HG03432 (cell line): ENCODE results near the gene AFAP1.
A peak's percentile ranks its signal among the peaks of the same experiment; 100 is the strongest.

Experiments
- ATAC-seq: cut with Tn5 transposase; IDR thresholded peaks from one replicate; pipeline ENCODE4 v1.9.1; 2021; ENCODE audit warnings: mild to moderate bottlenecking, moderate library complexity; ENCODE audit not compliant: unreplicated experiment

The AFAP1 gene

DNA sequence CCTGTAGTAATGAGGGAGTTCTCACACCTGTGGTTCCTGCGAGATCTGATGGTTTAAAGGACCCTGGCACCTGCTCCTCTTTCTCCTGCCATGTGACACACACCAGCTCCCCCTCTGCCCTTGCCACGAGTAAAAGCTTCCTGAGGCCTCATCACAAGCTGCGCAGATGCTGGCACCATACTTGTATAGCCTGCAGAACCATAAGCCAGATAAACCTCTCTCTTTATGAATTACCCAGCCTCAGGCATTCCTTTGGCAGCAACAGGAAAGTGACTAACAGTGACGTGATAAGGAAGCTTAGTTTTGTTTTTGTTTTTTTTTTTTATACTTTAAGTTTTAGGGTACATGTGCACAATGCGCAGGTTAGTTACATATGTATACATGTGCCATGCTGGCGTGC lies 130.9 kb downstream of the AFAP1 start:
- no peak for ATAC-seq

DNA sequence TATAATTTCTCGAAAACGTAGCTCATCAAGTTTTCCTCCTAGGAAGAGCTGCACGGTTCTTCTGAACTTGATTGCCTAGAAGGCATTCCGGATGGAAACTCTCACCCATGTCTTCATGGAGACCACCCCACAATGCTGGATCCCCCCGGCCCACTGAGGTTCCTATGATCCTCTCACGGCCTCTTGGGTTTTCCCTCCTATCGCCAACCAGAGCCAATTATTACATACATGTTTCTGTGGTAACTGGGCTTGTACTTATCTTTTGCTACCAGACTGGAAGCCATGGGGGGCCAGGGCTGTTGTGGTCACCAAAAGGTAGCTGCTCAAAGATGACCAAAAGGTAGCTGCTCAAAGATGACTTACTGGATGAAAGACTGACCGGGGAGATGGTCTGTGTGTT lies 131.5 kb downstream of the AFAP1 start:
- ATAC-seq, result no peak

DNA sequence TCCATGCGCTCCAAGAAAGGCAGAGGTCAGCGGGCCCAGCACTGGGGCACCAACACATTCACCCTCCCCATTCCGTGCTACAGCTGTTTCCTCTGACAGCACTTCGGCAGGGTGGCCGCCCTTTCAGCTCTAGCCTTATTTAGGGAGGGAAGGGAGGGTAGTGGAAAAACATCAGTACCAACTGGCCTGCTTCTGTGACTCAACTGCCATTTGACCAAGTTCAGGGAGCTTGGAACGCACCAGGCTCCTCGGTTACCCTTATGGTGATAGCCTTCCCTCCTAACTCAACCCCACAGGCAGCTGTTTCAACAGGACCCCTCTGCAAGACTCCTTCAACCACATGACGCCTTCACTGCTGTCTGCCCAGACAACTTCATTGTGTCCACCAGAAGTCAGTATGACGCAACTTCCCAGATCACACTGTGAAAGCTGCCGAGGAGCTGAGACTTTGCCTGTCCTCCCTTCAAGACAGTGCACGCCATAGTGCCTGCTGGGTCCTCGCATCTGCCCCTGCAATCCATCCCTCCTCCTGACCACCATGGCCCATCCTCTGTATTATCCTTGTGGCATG lies 132.2 kb downstream of the AFAP1 start:
- ATAC-seq, result no peak

DNA sequence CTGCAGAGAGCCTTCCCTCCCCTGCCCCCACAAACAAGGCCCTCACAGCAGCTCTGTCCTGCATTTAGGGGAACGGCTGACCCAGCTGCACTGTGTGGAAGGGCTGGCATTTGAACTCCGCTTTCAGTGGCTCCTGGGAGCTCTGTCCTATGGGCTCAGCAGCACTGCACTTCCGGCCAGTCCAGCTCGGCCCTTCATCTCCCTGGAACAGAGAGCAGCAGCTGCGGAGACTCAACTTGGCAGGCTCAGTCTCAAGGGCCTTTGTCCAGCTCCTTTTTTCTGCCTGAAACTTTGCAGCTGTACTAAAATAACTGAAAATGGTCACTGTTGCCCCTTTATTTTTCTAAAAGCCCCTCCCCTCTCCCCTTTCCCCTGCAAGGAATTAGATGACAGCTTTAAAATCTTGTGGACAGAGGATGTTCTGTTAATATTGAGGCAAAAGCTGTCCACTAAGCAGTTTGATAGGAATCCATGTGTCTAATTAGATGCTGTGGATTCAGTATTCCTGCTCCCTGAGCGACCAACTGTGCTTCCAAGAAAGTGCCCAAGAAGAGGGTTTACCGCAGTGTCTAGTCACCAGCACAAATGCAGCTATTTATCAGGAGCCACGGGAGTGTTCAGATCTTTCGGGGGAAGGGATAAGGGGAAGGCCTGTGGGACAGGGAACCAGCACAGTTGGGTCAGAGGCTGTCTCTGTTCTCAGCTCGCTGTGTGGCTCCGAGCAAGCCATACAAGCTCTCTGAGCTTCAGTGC lies 133.1 kb downstream of the AFAP1 start:
- ATAC-seq, result no peak

DNA sequence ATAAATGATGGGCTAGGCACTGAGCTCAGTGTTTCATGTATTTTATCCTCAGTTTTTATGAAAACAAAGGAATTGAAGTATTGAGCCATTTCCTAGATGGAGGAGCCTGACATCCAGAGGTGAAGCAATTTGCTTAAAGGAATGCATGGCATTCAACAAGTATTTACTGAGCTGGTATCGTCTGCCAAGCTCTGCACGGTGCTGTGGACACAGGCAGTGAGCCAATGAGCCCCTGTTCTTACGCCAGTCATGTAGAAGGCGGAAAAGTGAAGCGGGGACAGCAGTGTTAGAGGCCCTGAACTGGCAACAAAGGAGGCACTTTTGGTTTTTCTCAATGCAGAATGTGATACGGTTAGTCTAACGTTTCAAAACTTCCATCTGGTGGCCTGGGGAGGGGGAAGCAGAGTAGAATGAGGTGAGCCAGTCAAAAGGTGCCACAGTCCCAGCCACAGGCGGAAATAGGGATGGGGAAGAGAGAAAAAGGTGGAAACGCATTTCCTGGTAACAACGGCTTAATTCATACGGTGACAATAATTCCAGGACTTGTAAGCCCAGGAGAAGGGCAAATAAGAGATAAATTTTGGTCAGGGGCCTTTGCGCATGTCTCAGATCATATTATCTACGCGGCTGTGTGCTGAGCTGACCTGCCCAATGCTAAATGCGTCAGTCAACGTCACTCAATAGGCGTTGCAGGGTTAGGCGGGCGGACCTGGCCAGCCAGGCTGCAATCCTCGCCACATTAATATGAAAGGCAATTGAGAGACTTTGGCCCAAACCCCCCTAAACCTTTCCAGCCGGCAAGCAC lies 133.9 kb downstream of the AFAP1 start:
- no peak for ATAC-seq

DNA sequence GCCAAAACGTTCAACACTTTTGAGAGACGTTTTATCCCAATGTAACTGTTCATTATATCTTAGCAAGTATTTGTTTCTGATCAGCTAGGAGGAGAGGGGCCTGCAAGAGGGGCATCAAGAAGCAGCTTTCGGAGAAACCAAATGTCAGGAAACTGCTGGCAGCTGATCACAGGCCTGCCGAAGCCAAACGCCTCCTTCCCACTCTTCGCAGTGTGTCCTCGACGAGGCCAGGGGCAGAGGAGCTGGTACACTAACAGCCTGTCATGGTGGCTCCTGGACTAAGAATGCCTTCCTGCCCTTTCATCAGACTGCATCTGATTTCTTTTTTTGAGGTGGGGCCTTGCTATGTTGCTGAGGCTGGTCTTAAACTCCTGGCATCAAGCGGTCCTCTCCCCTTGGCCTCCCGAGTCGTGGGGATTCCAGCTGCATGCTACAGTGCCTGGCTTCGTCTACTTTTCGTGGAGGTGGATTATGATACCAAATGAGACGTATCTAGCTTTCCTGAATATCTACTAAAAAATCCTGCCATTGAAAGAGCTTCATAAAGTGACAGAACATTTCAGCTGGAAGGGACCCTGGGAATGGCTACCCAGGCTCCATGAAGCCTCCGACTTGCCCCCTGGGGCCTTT lies 134.8 kb downstream of the AFAP1 start:
- ATAC-seq, result no peak

DNA sequence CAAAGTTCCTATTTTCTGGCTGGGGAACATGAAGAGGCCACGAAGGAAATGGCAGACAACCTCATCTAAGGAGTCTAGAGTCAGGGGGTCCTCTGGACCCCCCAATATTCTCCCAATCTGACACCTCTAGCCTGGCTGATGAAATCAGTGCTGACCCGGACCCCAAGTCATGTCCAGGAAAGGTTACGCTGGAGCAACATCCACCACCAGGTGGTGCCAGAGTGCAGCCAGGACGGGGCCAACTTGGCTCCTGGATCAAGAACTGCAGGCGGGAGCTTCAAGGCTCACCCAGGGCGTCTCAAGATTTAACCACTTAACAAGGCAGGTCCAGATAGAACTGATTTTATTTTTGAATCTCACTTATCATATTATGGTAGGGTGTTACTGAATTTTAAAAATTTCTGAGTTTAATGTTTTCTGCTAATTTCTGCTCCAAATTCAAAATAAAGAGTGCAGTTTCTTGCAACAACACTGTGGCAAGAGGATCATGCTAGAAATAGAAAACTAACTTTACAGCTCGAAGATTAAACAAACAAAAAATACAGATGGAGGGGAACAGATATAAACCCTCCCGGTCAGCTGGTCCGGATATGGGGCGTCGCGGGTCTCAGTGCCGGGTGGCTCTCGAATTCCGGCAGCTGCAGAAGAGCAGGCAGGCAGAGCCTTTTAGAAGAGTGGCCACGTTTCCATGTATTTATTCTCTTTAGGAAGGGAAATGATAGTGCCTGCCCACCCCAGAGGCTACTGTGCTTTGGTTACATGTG lies 135.5 kb downstream of the AFAP1 start:
- ATAC-seq, result peak; percentile 46

DNA sequence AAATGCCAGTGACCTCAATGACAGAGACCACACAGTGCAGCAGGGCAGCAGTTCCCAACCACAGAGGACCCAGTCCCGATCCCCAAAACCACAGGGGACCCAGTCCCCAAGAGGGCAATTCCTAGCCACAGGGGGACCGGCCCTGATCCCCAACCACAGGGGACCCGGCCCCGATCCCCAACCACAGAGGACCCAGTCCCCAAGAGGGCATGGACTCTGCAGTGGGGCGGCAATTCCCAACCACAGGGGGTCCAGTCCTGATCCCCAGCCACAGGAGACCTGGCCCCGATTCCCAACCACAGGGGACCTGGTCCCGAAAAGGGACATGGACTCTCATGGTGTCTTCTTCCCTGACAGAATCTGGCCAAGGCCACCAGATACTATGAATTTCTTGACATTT lies 136.3 kb downstream of the AFAP1 start:
- ATAC-seq, result no peak

DNA sequence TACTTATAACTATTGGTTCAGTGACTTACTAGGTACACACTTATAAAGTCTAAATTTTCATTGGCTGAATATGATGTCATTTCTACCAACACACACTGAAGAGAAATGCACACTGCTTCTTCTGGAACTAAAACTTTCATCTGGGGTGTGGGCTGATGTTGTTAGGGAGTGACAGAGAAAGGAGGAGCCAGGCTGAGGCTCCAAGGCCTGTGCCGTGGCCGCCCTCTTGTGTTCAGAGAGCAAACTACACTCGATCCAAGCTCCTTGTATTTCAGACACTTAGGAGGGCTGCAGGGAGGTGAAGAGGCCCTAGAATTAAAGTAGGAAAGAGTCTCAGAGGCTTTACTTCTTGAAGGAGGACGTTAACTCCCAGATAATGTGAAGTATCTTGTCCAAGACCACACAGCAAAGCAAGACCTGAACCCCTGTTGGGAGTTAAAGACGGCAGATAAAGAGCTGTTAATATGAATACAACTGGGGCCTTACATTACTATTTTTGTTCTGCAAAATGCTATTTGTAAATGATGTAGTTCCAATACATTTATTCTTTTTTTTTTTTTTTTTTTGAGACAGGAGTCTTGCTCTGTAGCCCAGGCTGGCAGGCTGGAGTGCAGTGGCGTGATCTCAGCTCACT lies 137.5 kb downstream of the AFAP1 start:
- peak; percentile 76 for ATAC-seq

DNA sequence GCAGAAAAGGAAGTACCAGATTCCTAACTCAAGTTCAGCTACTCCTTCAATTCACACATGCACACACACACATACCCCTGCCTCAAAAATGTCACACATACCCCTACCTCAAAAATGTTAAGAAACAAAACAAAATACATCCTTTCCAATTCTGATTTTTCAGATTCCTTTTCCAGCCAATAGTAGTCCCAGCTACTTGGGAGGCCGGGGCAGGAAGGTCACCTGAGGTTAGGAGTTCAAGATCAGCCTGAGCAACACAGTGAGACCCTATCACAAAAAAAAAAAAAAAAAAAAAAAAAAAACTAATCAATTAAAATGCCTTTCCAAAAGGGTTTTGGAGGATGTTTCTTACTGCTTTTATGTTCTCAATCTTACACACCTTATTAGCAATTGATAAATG lies 138.0 kb downstream of the AFAP1 start:
- ATAC-seq, result no peak

DNA sequence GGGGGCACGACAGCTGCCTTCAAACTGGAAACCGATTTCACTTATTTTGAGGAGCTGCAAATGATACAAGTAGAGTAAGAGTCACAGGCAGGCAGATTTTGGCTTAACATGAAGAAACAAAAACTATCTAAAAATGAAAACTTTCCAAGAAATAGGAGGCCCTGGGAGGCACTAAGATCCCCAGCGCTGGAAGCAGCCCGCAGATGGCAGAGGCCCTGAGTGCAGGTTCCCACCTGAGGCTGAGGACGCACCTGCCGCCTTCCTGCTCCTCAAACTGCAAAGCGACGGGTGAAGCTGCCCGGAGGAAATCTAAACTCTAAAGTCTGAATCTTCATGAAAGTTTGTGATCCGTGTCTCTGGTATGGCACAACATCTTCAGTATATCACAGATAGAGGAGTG lies 138.7 kb downstream of the AFAP1 start:
- ATAC-seq, result no peak

DNA sequence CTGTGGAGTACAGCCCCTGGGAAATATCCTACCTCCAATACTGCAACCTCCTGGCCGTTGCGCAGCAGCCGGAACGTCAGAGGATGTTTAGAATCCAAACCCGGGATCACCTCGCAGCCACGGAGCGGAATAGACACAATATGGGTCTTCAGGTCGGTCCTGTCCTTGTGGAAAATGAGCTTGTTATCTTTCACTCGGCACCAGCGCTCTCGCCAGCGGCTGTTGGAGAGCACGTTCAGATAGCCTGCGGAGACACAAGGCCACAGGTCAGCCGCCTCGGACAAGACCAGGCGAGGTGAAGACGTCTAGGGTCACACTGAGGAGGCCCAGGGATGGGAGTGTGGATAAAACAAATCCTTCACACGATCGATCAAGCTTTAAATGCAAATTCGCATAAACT lies 139.3 kb downstream of the AFAP1 start:
- no peak for ATAC-seq

DNA sequence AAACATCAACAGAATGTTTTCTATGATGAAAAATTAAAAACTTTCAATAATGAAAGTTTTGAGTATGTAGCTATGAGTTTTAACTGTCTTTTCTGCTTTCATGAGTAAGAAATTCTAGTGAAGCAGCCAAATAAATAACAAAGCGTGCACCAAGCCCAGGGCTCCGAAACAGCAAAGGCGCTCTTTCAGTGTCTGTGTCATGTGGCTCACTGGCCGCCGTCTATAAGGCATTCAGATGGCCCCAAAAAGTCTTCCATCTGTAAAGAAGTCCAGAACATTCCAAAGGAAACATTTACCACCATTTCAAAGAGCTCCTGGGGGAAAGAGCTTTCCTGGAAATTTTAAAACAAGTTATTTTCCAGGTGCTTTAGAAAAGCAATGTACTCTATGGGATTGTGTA lies 139.9 kb downstream of the AFAP1 start:
- ATAC-seq, result no peak

DNA sequence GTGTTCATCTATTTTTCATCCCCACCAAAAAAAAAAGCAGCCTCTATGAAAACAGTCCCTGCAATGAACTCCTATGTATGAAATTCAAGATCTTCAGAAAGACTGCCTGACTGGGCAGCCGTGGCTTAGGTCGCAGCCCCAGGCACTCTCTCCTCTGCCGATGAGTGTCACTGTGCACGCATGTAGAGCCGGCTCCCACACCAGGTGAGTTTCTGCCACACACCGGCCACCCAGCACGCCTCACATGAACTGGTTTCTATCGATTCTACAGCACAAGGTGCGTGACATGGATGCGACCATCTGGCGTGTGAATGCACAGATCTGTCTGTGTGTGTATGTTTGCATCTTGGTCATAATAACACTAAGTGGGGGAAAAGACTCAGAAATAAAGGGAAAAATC lies 140.4 kb downstream of the AFAP1 start:
- no peak for ATAC-seq

DNA sequence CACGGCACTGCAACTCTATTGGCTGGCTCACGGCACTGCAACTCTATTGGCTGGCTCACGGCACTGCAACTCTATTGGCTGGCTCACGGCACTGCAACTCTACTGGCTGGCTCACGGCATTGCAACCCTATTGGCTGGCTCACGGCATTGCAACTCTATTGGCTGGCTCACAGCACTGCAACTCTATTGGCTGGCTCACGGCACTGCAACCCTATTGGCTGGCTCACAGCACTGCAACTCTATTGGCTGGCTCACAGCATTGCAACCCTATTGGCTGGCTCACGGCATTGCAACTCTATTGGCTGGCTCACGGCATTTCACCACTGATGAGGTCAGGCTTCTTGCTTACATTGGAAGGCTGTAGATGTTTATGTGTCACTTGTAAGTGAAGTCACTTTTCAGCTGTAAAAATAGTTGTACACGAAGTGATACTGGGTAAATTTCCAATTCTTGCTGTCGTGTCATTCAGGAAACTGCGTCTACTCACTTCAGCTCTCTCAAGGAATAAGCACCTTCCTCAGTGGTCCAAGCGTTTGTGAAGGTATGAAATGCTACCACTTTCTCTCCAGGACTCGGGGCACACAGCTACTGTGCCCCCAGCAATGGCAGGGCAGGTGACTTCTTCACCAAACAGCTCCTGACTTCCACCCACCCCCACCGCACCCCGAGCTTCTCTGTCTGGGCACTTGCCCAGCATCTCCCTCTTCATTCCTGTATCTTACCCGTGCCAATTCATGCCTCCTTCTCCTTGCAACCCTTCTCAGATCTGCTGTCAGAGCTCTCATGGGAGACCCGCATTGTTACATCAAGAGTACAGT lies 141.3 kb downstream of the AFAP1 start:
- no peak for ATAC-seq

DNA sequence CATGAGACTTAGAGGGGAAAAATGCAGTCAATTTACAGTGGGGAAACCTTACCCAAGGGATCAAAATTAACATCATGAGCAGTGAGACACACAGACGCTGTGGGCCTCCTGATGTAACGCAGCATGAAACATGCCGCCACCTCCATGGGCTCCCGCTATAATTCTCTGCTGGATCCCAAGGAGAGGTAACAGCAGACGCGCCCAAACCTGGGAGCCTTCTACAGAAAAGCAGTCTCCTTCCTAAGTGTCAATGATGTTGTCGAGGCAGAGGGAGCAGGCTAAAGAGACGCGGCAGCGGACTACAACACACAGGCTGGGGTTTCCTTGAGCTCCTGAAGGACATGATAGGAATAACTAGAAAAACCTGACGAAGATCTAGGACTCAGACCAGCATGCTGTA lies 142.3 kb downstream of the AFAP1 start:
- no peak for ATAC-seq

DNA sequence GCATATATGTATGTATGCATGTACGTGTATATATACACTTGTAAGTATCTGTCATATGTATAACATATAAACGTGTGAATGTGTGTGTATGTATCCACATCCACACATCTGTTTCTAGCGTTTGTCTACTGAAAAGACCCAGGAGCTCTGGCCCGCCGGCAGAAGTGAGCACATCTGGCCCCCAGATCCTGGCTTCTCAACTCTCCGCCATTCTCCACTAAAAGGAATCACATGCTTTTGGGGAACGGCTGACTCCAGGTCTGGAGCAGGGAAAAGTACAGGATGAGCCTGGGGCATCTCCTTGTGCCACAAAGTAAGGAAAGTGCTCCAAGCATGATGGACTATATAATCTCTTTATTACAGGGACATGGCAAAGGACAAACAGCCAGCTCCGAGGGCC lies 143.7 kb downstream of the AFAP1 start:
- no peak for ATAC-seq

DNA sequence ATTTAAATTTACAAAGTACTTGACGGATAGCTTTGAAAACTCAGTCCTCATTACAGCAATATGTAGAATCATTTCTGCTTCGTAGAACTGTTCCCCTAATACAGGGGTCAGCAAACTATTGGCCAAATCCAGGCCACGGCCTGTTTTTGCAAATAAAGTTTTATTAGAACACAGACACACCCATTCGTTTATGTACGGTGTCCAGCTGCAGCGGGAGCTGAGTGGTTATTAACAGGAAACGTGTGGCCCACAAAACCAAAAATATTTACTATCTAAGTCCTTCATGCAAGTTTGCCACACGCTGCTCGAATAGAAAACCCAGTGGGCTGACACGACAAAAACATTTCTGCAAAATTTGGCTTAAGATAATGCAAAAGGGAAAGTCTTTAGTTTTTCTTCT lies 146.5 kb downstream of the AFAP1 start:
- ATAC-seq, result no peak

DNA sequence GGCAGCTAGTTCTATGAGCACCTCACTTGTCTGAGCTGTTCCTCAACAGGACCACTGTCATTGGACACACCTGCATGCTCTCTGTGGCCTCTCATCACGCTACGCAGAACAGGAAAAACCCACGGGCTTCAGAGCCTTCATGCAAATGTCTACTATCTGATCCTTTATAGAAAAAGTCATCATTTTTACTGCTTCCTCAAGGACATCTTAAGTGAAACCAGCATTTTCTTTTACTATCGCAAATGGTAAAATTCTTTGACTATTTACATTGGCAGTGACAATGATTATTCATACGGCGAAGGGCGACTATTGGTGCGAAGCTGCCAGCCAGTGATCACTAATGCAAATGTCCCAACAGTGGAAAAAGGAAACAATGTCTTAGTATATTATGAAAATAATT lies 147.0 kb downstream of the AFAP1 start:
- no peak for ATAC-seq

DNA sequence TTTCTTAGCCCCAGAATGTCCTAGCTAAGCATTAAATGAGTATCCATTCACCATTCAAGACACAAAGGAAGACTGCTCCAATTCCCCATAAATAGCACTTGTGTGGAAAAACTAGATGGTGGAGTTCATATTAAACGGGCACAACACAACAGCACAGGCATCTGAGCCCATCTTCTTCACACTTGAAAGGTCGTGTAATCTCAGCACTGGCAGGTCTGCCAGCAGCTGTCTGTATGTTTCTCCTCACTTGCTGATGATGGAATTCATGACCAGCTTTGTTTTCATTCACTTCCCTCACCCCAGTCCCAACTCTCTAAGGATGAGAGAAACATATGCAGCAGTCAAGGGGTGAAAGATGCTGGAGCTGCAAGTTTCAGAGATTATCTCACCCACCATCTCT lies 148.7 kb downstream of the AFAP1 start:
- no peak for ATAC-seq
